Gastrocnemius medialis (tissue), 4 donors: ENCODE data around the gene NAV2. TPM values are rescaled to one million over a fixed set of nuclear protein-coding genes. Genes with fewer than 3 reads are reported as not detected.

Source experiments
- ATAC-seq, 2 donors: fragments of 150-250 bp; one replicate each; pipeline ENCODE4 v1.9.1; 2016
- DNase-seq, 2 donors: peaks; one replicate each; pipeline ENCODE4 v3.0.0-alpha.2; 2019
- H3K27ac ChIP-seq, 4 donors: fragments of 200-600 bp; sonication (generic); 1 replicate in 1 of 4; 2 replicates in 3 of 4; pipeline ENCODE4 v1.5.1; 2016 to 2018; ENCODE audit warnings: mild to moderate bottlenecking in 2 of 4, moderate library complexity in 1 of 4
- H3K27me3 ChIP-seq, 3 donors: fragments of 200-600 bp; sonication (generic) in 2 of 3; 1 replicate in 1 of 3; 2 replicates in 2 of 3; pipeline versions ENCODE4 v1.5.1 to v1.6.0; 2016 to 2019; ENCODE audit warnings: mild to moderate bottlenecking in 1 of 3, moderate library complexity in 1 of 3
- H3K36me3 ChIP-seq, 2 donors: fragments of 200-600 bp; sonication (generic) in 1 of 2; one replicate each; pipeline ENCODE4 v1.5.1; 2017 to 2018
- H3K4me1 ChIP-seq, 2 donors: fragments of 200-600 bp; sonication (generic) in 1 of 2; one replicate each; pipeline ENCODE4 v1.5.1; 2016 to 2017; ENCODE audit warnings: mild to moderate bottlenecking in 2 of 2
- H3K4me3 ChIP-seq, 4 donors: fragments of 200-600 bp; sonication (generic) in 3 of 4; 1 replicate in 1 of 4; 2 replicates in 3 of 4; pipeline ENCODE4 v1.5.1; 2016 to 2019; ENCODE audit warnings: mild to moderate bottlenecking in 2 of 4
- H3K9me3 ChIP-seq, 3 donors: fragments of 200-600 bp; sonication (generic) in 2 of 3; 1 replicate in 1 of 3; 2 replicates in 2 of 3; pipeline ENCODE4 v1.5.1; 2016 to 2019
- CTCF ChIP-seq, 5 experiments: fragments of 450-650 bp in 3 of 5; fragments of 200-600 bp in 2 of 5; sonication (generic) in 2 of 5; IDR thresholded peaks in 4 of 5; conservative IDR thresholded peaks in 1 of 5; 1 replicate in 4 of 5; 2 replicates in 1 of 5; pipeline ENCODE4 v1.5.1; 2016 to 2019; ENCODE audit warnings: antibody characterized with exemption in 5 of 5, mild to moderate bottlenecking in 3 of 5, moderate library complexity in 3 of 5
- POLR2A ChIP-seq, 2 donors: fragments of 450-650 bp; IDR thresholded peaks; one replicate each; pipeline ENCODE4 v1.6.1; 2017; ENCODE audit warnings: antibody characterized with exemption in 2 of 2, mild to moderate bottlenecking in 2 of 2, moderate library complexity in 2 of 2
- in situ Hi-C, 4 donors: fragments of 200-750 bp; cut with MboI; loops; one replicate each; pipeline versions ENCODE4 v1.15.0 to v1.8.0; 2017; ENCODE audit warnings: low sequenced_read_pairs in 4 of 4
- intact Hi-C: fragments of 100-400 bp; cut with DNase I; formaldehyde crosslinking; loops from one replicate; pipeline ENCODE4 v1.15.1; 2023; ENCODE audit warnings: low total_unique reads
- total RNA-seq, 4 donors: library from RNA; depleted of rRNA; stranded (reverse); fragments of >200 nt; gene quantifications; one replicate each; pipeline versions ENCODE4 v1.1.0 to v1.2.3, GENCODE V29; 2016

The NAV2 gene
- total RNA-seq, 4 donors from 2014 or later, result 3.2 to 7.7 (median 5.5) TPM

- in situ Hi-C loops (no loop called here), intact Hi-C loops (no loop called here)
- no peaks in the 10 kb centered on the region for H3K36me3 ChIP-seq
These were observed 141.3 kb downstream of the NAV2 start for GRCh38 chr11:19853920-19854319.

GRCh38 chr11:19861171-19861570 lies 148.5 kb downstream of the NAV2 start:
- H3K4me1 ChIP-seq, result peaks cover 0 to 4% of the 10 kb centered on the region in 2 donors
- in situ Hi-C loops, result no loop called here
- intact Hi-C loops, result no loop called here

More at GRCh38 chr11:19853920-19854319, 141.3 kb downstream of the NAV2 start:
- no peak for TF ChIP-seq CTCF (IDR thresholded peaks at IDR 0.05 in 4 of 5, conservative IDR thresholded peaks at IDR 0.05 in 1 of 5)
- no peak for TF ChIP-seq POLR2A (IDR thresholded peaks at IDR 0.05)
- Histone ChIP-seq H3K9me3 (no peaks in the 10 kb centered on the region), H3K27me3 (no peaks in the 10 kb centered on the region), H3K4me3 (no peak overlapping the region), H3K4me1 (peaks cover 14 to 30% of the 10 kb centered on the region in 2 donors), H3K27ac (no peak overlapping the region)
- no peak for ATAC-seq
- DNase-seq, result no peak

GRCh38 chr11:19862091-19862490 lies 149.5 kb downstream of the NAV2 start:
- no peak for ATAC-seq
- peaks cover 0 to 4% of the 10 kb centered on the region in 2 donors for H3K4me1 ChIP-seq
- H3K9me3 ChIP-seq, result no peaks in the 10 kb centered on the region
- no peak for DNase-seq
- in situ Hi-C loops, result no loop called here
- H3K27me3 ChIP-seq, result no peaks in the 10 kb centered on the region
- no peaks in the 10 kb centered on the region for H3K36me3 ChIP-seq
- TF ChIP-seq CTCF (IDR thresholded peaks at IDR 0.05 in 4 of 5, conservative IDR thresholded peaks at IDR 0.05 in 1 of 5) (no peak), POLR2A (IDR thresholded peaks at IDR 0.05) (no peak)
- H3K27ac ChIP-seq, result no peak overlapping the region
- intact Hi-C loops, result no loop called here
- no peak overlapping the region for H3K4me3 ChIP-seq

More at GRCh38 chr11:19861171-19861570, 148.5 kb downstream of the NAV2 start:
- Histone ChIP-seq H3K27ac (no peak overlapping the region), H3K27me3 (no peaks in the 10 kb centered on the region), H3K4me3 (no peak overlapping the region), H3K9me3 (no peaks in the 10 kb centered on the region), H3K36me3 (no peaks in the 10 kb centered on the region)
- no peak for DNase-seq
- TF ChIP-seq CTCF (IDR thresholded peaks at IDR 0.05 in 4 of 5, conservative IDR thresholded peaks at IDR 0.05 in 1 of 5) (no peak), POLR2A (IDR thresholded peaks at IDR 0.05) (no peak)
- ATAC-seq, result no peak

GRCh38 chr11:19864141-19865140 lies 151.8 kb downstream of the NAV2 start:
- intact Hi-C loops (no loop called here), in situ Hi-C loops (no loop called here)
- Histone ChIP-seq H3K27me3 (no peaks in the 10 kb centered on the region), H3K4me1 (peaks cover 13 to 27% of the 10 kb centered on the region in 2 donors), H3K9me3 (no peaks in the 10 kb centered on the region), H3K36me3 (no peaks in the 10 kb centered on the region), H3K4me3 (no peak overlapping the region), H3K27ac (no peak overlapping the region)
- TF ChIP-seq POLR2A (IDR thresholded peaks at IDR 0.05) (no peak), CTCF (IDR thresholded peaks at IDR 0.05 in 4 of 5, conservative IDR thresholded peaks at IDR 0.05 in 1 of 5) (no peak)
- DNase-seq (no peak), ATAC-seq (no peak)
